ENCODE results near the gene MOGAT2. TPM values are rescaled to one million over a fixed set of nuclear protein-coding genes. Genes with fewer than 3 reads are reported as not detected.

MOGAT2 gene
- not detected in 3 replicates for total RNA-seq
- long read RNA-seq, result 0 reads

- Mint-ChIP-seq H3K27me3 (ENCODE audit: low read depth) (peaks cover 12% of the 10 kb centered on the region), H3K4me1 (ENCODE audit: low read depth) (peaks cover 4% of the 10 kb centered on the region), H3K36me3 (ENCODE audit: low read depth) (no peaks in the 10 kb centered on the region), H3K9me3 (ENCODE audit: low read depth) (no peaks in the 10 kb centered on the region), H3K4me3 (ENCODE audit: unreplicated experiment) (no peak within 1 kb of the TSS), H3K27ac (ENCODE audit: unreplicated experiment) (no peak within 1 kb of the TSS)
- DNase-seq (ENCODE audit: low spot score), result no peak
- TF ChIP-seq CTCF (IDR thresholded peaks at IDR 0.05), result no peak
Measured at GRCh38 chr11:75717608-75718418, at the start of gene MOGAT2. Gene MOGAT2 (plus strand): TSS chr11:75717838. CDS start chr11:75717889, 51 bp downstream.

GRCh38 chr11:75668451-75669297, 49.0 kb upstream of the MOGAT2 start, which contains the start of gene MAP6:
Gene MAP6 (minus strand): TSS chr11:75669038. CDS start chr11:75668369, 669 bp downstream.
- Mint-ChIP-seq H3K9me3 (ENCODE audit: low read depth) (no peaks in the 10 kb centered on the region), H3K4me3 (ENCODE audit: unreplicated experiment) (peak within 1 kb of the TSS; percentile 88), H3K4me1 (ENCODE audit: low read depth) (peaks cover 15% of the 10 kb centered on the region), H3K36me3 (ENCODE audit: low read depth) (peaks cover 2% of the 10 kb centered on the region), H3K27me3 (ENCODE audit: low read depth) (peaks cover 34% of the 10 kb centered on the region), H3K27ac (ENCODE audit: unreplicated experiment) (peak within 1 kb of the TSS; percentile 92)
- DNase-seq (ENCODE audit: low spot score), result no peak
- TF ChIP-seq CTCF (IDR thresholded peaks at IDR 0.05), result no peak

- Mint-ChIP-seq H3K27ac (ENCODE audit: unreplicated experiment) (no peak overlapping the region), H3K36me3 (ENCODE audit: low read depth) (peaks cover 2% of the 10 kb centered on the region), H3K4me1 (ENCODE audit: low read depth) (no peaks in the 10 kb centered on the region), H3K27me3 (ENCODE audit: low read depth) (peaks cover 47% of the 10 kb centered on the region), H3K9me3 (ENCODE audit: low read depth) (peaks cover 5% of the 10 kb centered on the region), H3K4me3 (ENCODE audit: unreplicated experiment) (no peak overlapping the region)
- DNase-seq (ENCODE audit: low spot score), result no peak
- TF ChIP-seq CTCF (IDR thresholded peaks at IDR 0.05), result no peak
Measured at GRCh38 chr11:75673977-75674582, 43.6 kb upstream of the MOGAT2 start.

GRCh38 chr11:75677275-75677674, 40.4 kb upstream of the MOGAT2 start:
- TF ChIP-seq CTCF (IDR thresholded peaks at IDR 0.05), result no peak
- Mint-ChIP-seq H3K4me1 (ENCODE audit: low read depth) (no peaks in the 10 kb centered on the region), H3K36me3 (ENCODE audit: low read depth) (no peaks in the 10 kb centered on the region), H3K4me3 (ENCODE audit: unreplicated experiment) (no peak overlapping the region), H3K27me3 (ENCODE audit: low read depth) (peaks cover 37% of the 10 kb centered on the region), H3K27ac (ENCODE audit: unreplicated experiment) (no peak overlapping the region), H3K9me3 (ENCODE audit: low read depth) (peaks cover 5% of the 10 kb centered on the region)
- DNase-seq (ENCODE audit: low spot score), result no peak

- H3K27me3 Mint-ChIP-seq (ENCODE audit: low read depth), result peaks cover 35% of the 10 kb centered on the region
- H3K36me3 Mint-ChIP-seq (ENCODE audit: low read depth), result no peaks in the 10 kb centered on the region
Measured at GRCh38 chr11:75677909-75678308, 39.7 kb upstream of the MOGAT2 start.

More at GRCh38 chr11:75677909-75678308, 39.7 kb upstream of the MOGAT2 start:
- no peak for DNase-seq (ENCODE audit: low spot score)
- H3K9me3 Mint-ChIP-seq (ENCODE audit: low read depth), result peaks cover 9% of the 10 kb centered on the region
- H3K27ac Mint-ChIP-seq (ENCODE audit: unreplicated experiment), result no peak overlapping the region
- no peaks in the 10 kb centered on the region for H3K4me1 Mint-ChIP-seq (ENCODE audit: low read depth)
- no peak overlapping the region for H3K4me3 Mint-ChIP-seq (ENCODE audit: unreplicated experiment)
- TF ChIP-seq CTCF (IDR thresholded peaks at IDR 0.05), result no peak

Measured in chondrocyte (in vitro differentiated cells).